ENCODE measurements around the gene CBX7.
A peak's percentile ranks its signal among the peaks of the same experiment; 100 is the strongest.
"Not testable (repeated sequence)": the region's sequence is repeated elsewhere in the genome, so short reads cannot be mapped to it uniquely, and the experiment has no call there.

The CBX7 gene

DNA sequence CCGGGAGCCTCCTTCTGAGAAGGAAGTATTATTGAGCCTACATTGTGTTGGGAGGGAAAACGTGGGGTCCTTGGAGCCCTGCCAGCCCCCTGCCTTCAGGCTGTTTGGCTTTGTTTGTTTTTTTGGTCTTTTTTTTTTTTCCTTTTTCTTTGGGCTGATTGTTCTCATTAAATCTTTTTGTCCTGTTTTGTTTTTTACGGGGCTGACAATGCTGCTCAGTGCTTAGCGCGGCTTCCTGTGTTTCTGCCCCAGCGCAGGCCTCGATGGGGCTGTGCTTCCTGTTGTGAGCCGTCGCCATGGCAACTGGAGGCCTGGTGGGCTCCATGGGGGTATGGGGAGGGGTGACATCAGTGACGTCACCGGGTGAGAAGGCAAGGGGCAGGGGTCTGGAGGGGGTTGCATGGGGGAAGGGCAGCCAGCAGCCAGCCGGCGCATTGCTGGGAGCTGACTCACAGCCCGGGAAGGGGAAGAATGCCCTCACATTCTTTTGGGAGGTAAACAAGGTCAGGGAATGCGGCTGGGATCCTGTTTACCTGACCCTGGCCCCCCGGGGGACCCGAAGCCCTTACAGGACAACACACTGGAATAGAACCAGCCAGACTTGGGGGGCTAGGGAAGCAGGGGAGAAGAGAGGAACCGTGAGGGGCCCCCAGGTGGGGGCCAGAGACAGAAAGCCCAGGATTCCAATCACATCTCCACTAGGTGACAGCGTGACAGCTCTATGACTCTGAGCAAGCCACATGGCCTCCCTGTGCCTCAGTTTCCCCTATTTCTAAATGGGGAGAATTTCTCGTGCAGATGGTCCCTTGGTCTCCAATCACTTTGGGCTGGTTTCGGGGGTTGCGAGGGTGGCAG, 22.2 kb upstream of the CBX7 start:
- DNase-seq (ENCODE audit: low spot score): no peak

DNA sequence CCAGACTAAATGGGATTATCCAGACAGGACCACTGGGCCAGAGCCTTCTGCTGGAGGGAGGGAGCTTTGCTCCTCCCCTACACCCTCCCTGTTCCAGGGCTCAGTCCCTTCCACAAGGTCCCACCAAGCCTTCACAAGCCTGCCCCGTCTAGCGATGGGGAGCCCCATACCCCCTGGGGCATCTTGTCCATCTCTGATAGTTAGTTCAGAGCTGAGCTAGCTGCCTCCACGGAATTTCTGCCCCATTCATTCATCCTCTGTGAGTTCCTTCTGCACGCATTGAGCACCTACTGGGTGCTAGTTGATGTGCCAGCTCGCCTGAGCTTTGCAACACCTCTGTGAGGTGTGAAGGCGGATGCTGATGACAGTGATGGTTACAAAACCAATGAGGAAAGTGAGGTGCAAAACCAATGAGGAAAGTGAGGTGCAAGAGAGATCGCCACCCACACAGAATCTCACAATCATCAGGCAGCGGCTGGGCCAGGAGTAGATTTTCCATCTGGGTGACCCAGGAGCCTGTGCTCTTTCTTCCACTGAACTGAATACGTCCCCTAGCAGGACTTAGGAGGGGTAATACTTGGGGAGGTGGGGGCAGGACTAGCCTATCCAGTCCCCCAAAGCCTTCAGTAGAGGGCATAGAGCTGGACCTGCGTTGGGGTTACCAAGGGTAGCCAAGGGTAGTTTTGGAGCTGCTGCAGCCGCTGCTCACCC, 21.5 kb upstream of the CBX7 start:
- DNase-seq (ENCODE audit: low spot score): no peak

DNA sequence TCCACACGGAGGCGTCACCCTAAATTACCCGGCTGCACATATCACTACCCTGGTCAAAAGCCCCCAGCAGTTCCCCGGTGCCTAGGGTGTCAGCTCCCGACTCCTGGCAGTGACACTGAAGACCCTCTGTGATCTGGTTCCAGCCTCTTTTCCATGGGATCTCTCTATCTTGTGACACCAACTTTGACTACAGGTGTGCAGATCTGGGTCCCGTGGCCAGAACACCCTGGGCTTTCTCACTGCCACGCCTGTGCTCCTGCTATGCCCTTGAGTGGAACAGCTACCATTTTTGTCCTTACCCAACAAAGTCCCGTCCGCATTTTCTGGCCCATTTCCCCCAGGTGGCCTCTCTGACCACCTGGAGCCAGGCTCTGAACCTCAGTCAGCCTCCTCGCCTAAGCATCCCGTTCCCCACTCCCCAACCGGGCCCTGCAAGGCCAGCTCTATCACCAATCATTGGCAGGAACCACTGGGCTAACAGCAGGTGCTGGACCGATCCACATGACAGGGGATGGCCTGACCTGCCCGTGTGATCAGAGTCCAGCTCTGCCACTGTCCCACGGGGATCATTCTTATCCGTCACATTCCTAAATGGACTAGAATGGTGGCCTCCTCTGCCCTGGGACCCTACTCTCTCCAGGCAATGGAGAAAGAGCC, 20.7 kb upstream of the CBX7 start:
- no peak for DNase-seq (ENCODE audit: low spot score)

DNA sequence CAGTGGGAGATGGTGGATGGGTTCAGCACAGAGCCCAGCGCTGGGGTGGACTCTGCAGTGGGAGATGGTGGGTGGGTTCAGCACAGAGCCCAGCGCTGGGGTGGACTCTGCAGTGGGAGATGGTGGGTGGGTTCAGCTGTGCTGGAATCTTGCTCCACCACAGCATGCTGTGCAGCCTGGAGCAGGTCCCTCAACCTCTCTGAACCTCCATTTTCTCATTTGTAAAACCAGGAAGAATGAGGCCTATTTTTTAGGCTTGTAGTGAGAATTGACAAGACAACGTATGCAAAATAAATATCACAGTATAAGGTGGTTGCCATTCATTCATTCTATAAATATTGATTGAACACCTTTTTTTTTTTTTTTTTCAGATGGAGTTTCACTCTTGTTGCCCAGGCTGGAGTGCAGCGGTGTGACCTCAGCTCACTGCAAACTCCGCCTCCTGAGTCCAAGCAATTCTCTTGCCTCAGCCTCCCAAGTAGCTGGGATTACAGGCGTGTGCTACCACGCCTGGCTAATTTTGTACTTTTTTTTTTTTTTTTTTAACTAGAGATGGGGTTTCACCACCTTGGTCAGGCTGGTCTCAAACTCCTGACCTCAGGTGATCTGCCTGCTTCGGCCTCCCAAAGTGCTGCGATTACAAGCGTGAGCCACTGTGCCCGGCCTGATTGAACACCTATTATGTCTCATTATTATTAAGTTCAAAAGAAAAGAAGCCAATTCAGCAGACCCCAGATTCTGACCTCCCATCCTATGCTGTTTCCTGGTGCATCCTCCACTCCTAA, 20.0 kb upstream of the CBX7 start:
- not testable (repeated sequence) for DNase-seq (ENCODE audit: low spot score)

DNA sequence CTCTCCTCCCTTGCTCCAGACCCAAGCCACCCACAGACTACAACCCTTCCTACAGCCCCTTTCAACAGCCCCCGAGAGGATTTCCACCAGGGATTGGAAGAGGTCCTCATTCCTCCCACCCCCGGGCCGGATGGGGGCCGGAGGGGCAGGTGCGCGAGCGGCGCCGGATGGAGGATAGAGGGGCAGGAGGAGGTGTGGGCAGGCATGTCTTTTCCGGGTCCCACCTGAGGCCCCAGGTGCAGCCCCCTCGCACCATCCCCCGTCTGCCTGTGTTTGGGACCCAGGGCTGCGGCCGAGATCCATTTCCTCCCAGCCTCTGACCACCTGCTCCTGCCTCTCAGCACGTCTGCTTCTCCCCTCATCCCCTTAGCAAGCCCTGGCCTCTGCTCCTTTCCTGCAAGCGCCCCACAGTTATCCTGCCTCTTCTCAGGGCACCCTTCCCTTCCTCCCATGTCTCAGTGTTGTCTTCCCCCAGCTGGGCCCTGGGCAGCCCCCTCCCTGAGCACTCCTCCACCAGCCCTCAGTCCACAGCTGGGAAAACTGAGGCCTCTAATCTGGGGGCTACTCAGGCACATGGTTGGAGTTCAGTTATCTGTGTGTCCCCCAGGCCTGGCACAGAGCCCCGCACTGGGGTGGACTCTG, 19.3 kb upstream of the CBX7 start:
- DNase-seq (ENCODE audit: low spot score): no peak

DNA sequence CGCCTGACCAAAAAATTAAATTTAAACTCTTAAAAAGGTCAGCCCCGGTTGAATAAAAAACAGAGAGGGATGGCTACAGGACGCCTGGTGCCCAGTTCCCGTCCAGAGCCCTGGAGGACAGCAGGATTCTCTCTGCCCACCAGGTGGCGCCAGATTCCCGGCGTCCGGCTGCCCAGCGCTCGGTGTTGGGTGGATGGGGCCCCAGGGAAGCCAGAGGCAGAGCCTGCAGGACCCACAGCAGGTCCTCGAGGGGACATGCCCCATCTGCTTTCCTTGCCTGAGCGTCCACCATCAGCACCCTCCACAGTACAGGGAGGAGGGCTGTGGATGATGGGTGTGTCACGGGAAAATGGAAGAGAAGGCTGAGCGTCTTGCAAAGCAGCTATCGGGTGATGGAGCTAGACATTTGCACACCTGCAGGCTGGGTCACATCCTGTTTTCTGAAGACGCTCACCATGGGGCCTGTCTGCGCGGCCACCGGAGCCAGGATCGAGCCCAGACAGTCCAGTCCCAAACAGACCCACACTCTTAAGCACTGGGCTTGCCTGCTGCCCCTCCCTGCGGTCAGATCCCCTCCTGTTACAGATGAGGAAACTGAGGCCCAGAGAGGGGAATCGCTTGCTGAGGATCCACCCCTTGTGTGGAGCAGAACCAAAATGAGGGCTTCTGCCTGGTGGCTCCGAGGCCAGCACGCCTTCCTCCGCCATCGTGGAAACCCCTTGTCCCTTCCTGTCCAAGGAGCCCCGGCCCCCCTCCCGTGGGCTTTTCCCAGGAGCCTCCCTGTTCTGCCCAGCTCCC, 18.5 kb upstream of the CBX7 start:
- peak; percentile 80 for DNase-seq (ENCODE audit: low spot score)

DNA sequence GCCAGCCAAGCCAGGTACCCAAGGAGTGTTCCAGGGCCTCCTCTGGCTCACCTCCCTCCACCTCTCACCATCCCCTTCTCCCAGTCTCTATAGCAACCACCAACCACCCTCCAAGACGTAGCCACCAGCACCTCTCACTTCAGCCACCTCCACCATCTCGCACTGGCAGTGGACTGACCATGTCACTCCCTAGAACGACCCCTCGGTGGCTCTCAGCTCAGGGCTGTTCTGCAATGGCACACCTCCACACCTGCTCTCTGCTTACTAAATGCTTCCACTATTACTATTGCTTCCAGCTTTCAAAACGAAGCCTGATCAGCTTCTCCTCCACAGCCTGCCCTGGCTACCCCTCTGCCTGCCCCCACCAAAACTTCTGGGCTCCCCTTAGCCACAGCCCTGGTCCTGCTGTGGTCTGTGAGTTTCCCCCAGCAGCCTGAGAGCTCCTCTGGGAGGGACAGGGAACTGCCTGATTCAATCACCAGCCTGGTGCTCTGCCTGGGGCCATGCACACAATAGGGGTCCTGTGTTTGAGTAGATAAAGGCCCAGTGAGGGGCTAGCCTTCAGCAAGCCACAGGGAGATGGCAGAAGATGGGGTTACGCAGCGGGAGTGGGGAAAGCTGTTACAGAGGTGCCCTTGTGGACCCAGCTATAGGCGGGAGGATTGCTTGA, 17.5 kb upstream of the CBX7 start:
- DNase-seq (ENCODE audit: low spot score): no peak

DNA sequence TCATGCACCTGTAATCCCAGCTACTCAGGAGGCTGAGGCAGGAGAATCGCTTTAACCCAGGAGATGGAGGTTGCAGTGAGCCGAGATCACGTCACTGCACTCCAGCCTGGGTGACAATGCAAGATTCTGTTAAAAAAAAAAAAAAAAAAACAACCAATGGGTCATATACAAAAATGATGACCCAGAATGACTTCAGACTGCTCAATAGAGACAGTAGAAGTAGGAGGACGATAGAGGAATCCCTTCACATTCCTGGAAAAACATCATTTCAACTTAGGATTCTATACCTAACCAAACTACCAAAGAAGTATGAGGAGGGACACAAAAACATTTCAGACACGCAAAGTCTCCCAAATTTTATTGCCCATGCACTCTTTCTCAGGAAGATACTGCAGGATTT, 14.1 kb upstream of the CBX7 start:
- no peak for DNase-seq (ENCODE audit: low spot score)

DNA sequence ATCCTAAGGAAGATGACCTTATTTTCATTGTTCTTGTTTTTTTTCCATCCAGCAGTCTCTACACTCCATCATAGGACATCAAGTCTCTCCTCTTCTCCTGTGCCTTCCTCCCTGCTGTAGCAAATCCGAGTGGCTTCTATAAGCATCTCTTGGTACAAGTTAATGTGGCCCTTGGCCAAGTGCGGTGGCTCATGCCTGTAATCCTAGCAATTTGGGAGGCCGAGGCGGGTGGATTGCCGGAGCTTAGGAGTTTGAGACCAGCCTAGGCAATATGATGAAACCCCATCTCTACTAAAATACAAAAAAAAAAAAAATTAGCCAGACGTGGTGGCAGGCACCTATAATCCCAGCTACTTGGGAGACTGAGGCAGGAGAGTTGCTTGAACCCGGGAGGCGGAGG, 3.6 kb upstream of the CBX7 start:
- DNase-seq (ENCODE audit: low spot score): not testable (repeated sequence)

DNA sequence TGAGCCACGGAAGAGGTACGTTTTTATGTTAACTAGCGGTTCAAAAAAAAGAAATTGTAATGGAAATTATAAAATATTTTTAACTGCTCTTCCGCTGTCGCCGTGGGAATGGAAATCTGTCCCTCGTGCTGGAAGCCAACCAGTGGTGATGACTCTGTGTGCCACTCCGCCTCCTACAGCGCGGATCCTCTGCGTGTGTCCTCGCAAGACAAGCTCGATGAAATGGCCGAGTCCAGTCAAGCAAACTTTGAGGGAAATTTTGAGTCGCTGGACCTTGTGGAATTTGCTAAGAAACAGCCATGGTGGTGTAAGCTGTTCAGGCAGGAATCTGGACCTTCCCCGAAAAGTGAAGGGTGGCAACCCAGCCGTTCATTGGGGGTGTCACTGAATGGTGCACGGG, 2.9 kb upstream of the CBX7 start:
- no peak for DNase-seq (ENCODE audit: low spot score)

DNA sequence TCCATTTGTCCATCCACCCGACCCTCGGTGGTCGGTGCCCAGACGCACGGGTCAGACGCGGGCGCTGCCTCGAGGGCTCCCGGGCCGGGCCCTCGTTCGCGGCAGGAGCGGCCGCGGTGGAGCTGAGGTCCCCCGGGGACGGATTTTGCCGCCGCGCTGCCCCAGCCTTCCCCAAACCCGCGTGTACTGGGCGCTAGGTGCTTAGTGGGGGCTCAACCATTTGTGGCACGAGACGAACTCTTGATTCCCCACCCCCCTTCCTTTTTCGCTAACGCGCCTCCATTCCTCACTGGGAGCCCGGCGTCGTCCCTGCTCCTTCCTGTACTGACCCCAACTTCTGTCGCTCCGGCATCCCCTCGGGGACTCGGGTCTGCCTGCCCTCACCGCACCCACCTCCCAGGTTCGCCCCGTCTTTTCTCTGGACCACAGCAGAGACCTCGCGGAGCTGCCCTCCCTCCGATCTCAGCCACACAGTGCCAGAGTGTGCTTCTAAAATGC, 789 bp upstream of the CBX7 start:
- DNase-seq (ENCODE audit: low spot score): no peak

DNA sequence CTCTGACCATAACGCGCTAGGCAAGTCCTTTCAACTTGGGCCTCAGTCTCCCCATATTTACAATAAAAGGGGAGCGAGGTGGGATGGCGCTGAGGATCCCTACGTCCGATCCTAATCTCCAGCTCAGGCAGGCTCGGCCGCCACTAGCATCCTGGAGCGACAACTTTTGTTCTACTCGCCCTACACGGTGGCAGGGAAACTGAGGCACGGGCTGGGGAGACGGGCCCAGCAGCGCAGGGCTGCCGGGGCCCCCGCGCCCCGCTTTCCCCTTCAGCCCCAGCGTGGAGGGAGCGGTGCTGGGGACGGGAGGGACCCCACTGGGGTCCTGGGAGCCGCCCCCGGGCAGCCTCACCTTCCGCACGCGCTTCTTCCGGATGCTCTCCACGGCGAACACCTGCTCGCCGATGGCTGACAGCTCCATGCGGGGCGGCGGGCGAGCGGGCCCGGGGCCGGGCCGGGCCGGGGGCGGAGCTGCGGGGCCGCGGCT, 413 bp downstream of the CBX7 start:
- no peak for DNase-seq (ENCODE audit: low spot score)

DNA sequence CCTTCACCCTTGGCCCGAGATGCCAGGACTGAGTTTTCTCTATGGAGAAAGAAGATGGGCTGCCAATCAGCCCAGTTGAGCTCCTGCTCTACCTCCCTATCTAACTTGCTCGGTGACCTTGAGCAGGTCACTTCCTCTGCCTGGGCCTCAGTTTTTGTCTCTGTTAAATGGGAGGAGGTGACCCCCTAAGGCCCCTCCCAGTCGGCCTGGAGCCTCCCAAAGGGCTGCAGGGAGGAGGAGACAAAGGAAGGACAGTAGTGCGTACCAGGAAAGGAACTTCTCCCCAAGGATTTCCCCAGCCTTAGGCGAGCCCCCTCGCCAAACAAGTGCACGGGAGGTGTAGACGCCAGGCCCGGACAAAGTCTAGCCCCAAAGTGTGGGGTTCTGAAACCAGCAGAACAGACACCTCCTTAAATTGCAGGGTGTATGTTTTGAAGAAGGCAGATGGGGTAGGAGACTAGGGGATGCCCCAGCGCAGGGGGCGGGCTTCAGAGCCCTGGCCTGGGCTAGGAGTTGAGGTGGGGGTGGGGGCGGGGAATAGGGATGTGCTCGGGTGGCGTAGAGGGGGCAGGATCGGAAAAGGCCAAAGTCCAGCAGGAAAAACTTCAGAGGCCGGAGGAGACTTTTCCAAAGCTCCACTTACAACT, 1.0 kb downstream of the CBX7 start:
- DNase-seq (ENCODE audit: low spot score): no peak

DNA sequence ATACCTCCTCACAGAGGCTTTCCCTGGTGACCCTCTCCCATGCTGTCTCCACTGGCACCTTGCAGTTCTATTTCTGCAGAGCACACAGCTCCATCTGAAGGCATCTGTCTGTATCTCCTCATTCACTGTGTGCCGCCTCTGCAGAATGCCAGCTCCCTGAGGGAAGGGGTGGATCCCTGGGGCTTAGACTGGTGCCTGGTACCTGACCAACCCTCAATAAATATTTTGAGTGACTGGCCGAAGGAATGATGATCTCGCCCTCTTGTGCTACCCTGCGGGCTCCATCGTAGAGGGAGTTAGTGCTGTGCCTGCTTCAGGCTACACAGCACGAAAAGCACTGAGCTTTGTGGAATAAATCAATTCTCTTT, 1.6 kb downstream of the CBX7 start:
- no peak for DNase-seq (ENCODE audit: low spot score)

DNA sequence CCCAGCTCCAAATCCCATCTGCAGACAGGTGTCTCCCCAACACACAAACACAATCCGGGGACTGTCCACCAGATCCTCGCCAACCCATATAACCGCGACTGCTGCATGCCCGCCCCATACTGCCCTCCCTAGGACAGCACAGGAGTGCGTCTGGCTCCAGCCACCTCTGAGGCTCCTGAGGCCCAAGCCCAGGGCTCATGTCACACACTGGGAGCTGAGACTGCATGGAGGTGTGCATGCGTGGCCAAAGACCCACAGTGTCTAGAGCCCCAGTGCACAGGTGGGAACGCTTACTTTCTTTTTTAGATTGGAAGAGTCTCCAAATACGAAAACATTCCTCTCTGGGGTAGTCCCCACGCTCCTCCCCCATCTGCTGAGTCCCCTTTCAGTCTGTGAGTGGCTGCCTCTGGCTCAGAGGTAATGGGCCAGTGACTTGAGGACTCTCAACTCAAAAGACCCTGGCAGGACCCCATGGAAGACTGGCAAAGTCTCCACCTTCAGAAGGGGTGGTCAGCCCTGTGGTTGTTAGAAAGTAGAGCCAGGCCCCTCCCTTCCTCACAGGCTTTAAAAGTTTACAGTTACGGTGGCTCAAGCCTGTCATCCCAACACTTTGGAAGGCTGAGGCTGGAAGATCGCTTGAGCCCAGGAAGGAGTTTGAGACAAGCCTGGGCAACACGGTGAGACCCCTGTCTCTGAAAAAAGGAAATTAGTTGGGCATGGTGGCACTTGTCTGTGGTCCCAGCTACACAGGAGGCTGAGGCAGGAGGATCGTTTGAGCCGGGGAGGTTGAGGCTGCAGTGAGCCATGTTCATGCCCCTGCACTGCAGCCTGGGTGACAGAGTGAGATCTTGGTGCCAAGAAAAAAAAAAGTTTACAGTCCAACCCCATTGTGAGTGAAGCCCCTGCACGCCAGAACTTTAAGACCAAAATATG, 2.3 kb downstream of the CBX7 start:
- no peak for DNase-seq (ENCODE audit: low spot score)

DNA sequence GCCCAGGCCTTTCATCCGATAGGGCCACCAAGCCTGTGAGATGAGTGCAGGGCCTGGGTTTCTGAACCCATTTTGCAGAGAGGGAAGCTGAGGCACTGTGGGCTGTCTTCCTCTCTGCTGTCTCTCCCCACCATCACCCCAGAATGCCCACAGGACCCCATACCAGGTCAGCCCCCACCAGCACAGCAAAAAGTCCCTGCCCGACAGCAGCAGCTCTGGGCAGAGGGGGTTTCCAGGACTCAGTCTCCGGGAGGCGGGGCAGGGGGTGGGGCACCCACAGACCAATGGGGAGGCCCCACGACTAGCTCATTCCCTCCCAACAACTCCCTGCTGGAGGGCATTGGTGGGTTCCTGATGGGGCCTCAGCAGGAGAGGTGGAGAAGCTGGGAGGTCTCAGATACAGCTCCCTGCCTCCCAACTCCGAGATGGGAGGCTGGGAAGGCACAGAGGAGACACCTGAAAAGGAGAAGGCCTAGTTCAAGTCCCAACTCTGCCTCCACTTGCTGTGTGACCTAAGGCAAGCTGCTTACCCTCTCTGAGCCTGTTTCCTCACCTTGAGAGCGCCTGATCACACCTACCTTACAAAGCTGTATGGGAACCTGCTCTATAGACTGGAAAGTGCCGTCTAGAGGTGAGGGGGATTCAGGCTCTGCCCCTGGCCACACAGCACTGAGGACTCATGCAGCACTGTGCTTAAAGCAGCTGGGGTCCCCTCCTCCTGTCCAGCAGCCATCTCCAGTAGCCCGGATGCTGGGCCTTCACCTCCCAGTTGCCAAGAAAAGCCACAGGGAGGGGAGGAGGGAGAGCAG, 3.5 kb downstream of the CBX7 start:
- DNase-seq (ENCODE audit: low spot score): peak; percentile 52

DNA sequence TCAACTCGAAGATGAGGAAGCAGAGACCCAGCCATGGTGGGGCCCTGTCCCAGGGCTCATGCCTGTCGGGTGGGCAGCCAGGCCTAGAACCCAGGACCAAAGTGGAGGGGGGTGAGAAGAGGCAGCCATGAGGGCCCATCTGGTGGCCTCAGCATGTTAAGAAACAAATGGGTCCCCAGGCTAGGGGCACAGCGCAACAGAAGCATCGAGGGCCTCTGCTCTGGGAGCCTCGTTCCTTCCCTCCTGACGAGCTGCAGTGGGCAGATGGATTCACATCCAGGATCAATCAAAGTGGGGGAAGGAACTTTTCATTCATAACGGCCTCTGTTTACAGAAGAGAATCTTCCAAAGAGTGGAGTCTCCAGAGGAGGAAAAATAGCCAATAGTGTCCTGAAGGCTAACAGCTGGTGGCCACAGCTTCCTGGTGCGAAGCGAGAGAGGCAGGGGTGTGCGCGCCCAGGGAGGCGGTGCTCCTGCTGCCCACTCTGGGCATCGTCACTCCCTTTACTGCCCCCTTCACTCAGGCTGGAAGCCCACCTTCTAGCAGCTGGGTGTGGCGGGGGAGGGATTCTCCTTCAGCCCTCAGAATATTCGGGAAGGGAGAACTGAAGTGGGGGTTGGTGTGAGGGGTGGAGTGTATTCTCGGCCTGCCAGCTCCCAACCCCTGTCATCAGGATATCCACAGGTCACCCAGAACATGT, 4.3 kb downstream of the CBX7 start:
- DNase-seq (ENCODE audit: low spot score): no peak
